Esophagus muscularis mucosa (tissue), 4 donors: ENCODE results near the gene APEX1. TPM values are rescaled to one million over a fixed set of nuclear protein-coding genes. Genes with fewer than 3 reads are reported as not detected.

Source experiments
- DNase-seq: peaks from one replicate; pipeline ENCODE4 v3.0.0-alpha.2; 2017; ENCODE audit errors: extremely low spot score
- H3K27ac ChIP-seq, 4 donors: fragments of 200-600 bp; sonication (generic); replicated peaks in 1 of 4; 1 replicate in 3 of 4; 2 replicates in 1 of 4; pipeline ENCODE4 v1.5.1; 2016 to 2019; ENCODE audit warnings: mild to moderate bottlenecking in 1 of 4
- H3K27me3 ChIP-seq, 4 donors: fragments of 200-600 bp; sonication (generic); one replicate each; pipeline versions ENCODE4 v1.5.1 to v1.6.0; 2016 to 2019
- H3K36me3 ChIP-seq, 4 donors: fragments of 200-600 bp; sonication (generic); one replicate each; pipeline ENCODE4 v1.5.1; 2016 to 2019
- H3K4me1 ChIP-seq, 4 donors: fragments of 200-600 bp; sonication (generic); one replicate each; pipeline ENCODE4 v1.5.1; 2016 to 2019
- H3K4me3 ChIP-seq, 4 donors: fragments of 200-600 bp; sonication (generic); 1 replicate in 2 of 4; 2 replicates in 2 of 4; pipeline ENCODE4 v1.5.1; 2016 to 2019; ENCODE audit warnings: mild to moderate bottlenecking in 4 of 4, moderate library complexity in 1 of 4
- H3K9me3 ChIP-seq, 4 donors: fragments of 200-600 bp; sonication (generic); 1 replicate in 3 of 4; 2 replicates in 1 of 4; pipeline ENCODE4 v1.5.1; 2016 to 2019
- EP300 ChIP-seq: sonication (generic); formaldehyde crosslinking; IDR thresholded peaks from one replicate; pipeline ENCODE4 v1.6.1; 2017; ENCODE audit warnings: antibody characterized with exemption
- POLR2A ChIP-seq: fragments of 450-650 bp; IDR thresholded peaks from one replicate; pipeline ENCODE4 v1.6.1; 2017; ENCODE audit warnings: antibody characterized with exemption, moderate library complexity, mild to moderate bottlenecking, low read depth
- POLR2AphosphoS5 ChIP-seq, 2 donors: sonication (generic); formaldehyde crosslinking; IDR thresholded peaks; one replicate each; pipeline ENCODE4 v1.6.1; 2017; ENCODE audit warnings: antibody characterized with exemption in 2 of 2
- WGBS: methylation state at CpG from one replicate; pipeline ENCODE4 v1.1.5; 2018; 5-methylcytosine and 5-hydroxymethylcytosine counted together
- intact Hi-C: fragments of 100-400 bp; cut with DNase I; formaldehyde crosslinking; loops from one replicate; pipeline ENCODE4 v1.15.1; 2023
- total RNA-seq, 4 donors: library from RNA; depleted of rRNA; stranded (reverse); fragments of >200 nt; gene quantifications; one replicate each; pipeline versions ENCODE4 v1.1.0 to v1.2.1, GENCODE V29; 2016
- TF ChIP-seq, protein P1 (sequence below), 3 experiments: fragments of 200-600 bp in 2 of 3; fragments of 450-650 bp in 1 of 3; sonication (generic) in 2 of 3; IDR thresholded peaks; one replicate each; pipeline ENCODE4 v1.5.1; 2017 to 2019; ENCODE audit warnings: antibody characterized with exemption in 3 of 3, mild to moderate bottlenecking in 2 of 3, moderate library complexity in 1 of 3

Gene APEX1
- total RNA-seq, 4 donors from 2014 or later = 101 to 105 (median 104) TPM

DNA sequence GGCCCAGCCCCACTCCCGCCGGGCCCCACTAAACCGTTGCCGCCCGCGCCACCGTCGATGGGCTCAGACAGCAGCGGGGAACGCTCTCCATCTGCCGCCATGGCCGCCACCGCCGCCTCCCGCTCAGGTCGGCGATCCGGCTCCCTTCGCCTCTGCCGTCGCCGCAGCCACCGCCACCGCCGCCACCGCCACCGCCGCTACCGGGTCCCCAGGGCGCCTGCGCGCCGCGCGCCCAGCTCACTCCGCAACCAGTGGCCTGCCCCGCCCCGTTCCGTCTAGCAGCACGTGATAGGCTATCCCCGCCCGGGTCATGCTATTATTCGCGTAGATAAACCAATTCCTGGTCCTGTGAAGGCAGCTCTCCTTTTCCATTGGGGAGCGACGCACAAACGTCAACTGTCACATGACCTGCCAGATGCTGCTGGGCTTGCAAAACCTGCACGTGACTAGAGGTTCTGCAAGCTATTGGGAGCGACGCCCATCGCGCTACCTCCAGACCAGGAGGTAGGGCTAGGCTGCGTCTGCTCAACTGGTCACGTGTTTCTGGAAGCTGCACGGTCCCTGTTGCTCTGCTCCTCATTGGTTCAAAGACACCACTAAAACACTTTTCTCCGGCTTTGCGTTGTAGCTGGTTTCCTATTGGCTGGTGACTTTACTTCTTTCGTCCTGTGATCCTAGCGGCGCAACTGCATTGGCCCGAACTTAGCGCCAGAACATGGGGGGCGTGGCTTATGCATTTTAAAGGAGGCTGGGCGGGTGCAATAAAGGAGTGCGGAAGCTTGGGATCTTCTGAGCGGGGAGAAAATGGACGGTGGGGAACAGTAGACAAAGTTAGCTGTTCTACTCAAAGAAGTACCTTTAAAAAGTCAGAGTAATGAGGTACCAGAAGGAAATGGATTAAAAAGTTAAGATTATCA lies 6.5 kb downstream of the APEX1 start, which contains the start of gene PIP4P1:
Gene PIP4P1 (minus strand): TSS at position 210 of the 917 bp plus-strand sequence. CDS start 109 bp downstream, at position 101.
- Histone ChIP-seq H3K4me1 (peaks cover 21 to 38% (median 31%) of the 10 kb centered on the region in 4 donors), H3K4me3 (peak within 1 kb of the TSS; percentile 74 to 99 (median 94)), H3K27me3 (no peaks in the 10 kb centered on the region), H3K36me3 (peaks cover 25 to 36% (median 33%) of the 10 kb centered on the region in 4 donors), H3K9me3 (no peaks in the 10 kb centered on the region), H3K27ac (peak within 1 kb of the TSS; percentile 95 to 97 (median 96))
- TF ChIP-seq EP300 = no peak
- TF ChIP-seq POLR2A = peak; percentile 85
- TF ChIP-seq POLR2AphosphoS5 (IDR thresholded peaks at IDR 0.05) = peak; percentile 91 to 98
- TF ChIP-seq, protein P1, sequence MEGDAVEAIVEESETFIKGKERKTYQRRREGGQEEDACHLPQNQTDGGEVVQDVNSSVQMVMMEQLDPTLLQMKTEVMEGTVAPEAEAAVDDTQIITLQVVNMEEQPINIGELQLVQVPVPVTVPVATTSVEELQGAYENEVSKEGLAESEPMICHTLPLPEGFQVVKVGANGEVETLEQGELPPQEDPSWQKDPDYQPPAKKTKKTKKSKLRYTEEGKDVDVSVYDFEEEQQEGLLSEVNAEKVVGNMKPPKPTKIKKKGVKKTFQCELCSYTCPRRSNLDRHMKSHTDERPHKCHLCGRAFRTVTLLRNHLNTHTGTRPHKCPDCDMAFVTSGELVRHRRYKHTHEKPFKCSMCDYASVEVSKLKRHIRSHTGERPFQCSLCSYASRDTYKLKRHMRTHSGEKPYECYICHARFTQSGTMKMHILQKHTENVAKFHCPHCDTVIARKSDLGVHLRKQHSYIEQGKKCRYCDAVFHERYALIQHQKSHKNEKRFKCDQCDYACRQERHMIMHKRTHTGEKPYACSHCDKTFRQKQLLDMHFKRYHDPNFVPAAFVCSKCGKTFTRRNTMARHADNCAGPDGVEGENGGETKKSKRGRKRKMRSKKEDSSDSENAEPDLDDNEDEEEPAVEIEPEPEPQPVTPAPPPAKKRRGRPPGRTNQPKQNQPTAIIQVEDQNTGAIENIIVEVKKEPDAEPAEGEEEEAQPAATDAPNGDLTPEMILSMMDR (IDR thresholded peaks at IDR 0.05) = peak in 1 of 3 experiments; percentile 15
- WGBS = under 1% methylated on average over 40 of the region's 67 CpGs
- intact Hi-C loops = loop anchor here (2.0 to 10.0 kb wide), 4 partner anchors 134 to 643 kb away; partner anchors contain the start of genes METTL17 and TMEM253
- peak; percentile 100 for DNase-seq

DNA sequence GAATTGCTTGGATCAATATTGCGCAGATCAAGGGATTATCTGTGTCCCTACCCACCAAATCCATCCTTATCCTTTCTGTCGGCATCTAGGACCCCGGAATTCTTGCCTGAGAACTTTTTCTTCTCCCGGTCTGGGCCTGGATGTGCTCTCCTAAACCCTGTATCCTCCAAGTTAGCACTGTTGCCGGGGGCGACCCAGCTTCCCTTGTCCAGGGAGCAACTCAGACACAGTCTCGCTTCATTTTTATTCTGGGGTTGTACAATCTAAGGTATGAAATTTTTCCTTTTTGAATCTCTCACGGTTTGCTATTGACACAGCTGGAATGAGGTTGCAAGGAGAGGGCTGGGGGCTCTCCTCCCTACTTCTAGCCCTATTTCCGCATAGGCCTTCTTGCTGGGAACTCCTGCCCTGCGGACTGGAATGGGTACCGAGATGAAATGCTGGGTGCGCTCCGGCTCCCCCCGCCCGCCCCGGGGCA lies 13.8 kb downstream of the APEX1 start:
- peaks cover 14 to 25% (median 19%) of the 10 kb centered on the region in 4 donors for H3K4me1 ChIP-seq
- DNase-seq = no peak
- H3K4me3 ChIP-seq = peak overlapping the region; percentile 67 to 89 (median 78)
- H3K9me3 ChIP-seq = no peaks in the 10 kb centered on the region
- no peaks in the 10 kb centered on the region for H3K27me3 ChIP-seq
- H3K36me3 ChIP-seq = peaks cover 0 to 16% (median 10%) of the 10 kb centered on the region in 4 donors
- intact Hi-C loops = loop anchor here (10.0 kb wide), 2 partner anchors 516 to 636 kb away; partner anchors contain the start of genes METTL17 and TMEM253
- WGBS = 22% methylated on average over 16 of the region's 16 CpGs
- TF ChIP-seq, protein P1 (IDR thresholded peaks at IDR 0.05) = no peak
- TF ChIP-seq POLR2AphosphoS5 (IDR thresholded peaks at IDR 0.05) (no peak), EP300 (no peak), POLR2A (no peak)
- H3K27ac ChIP-seq = peak overlapping the region; percentile 80 to 95 (median 88)

DNA sequence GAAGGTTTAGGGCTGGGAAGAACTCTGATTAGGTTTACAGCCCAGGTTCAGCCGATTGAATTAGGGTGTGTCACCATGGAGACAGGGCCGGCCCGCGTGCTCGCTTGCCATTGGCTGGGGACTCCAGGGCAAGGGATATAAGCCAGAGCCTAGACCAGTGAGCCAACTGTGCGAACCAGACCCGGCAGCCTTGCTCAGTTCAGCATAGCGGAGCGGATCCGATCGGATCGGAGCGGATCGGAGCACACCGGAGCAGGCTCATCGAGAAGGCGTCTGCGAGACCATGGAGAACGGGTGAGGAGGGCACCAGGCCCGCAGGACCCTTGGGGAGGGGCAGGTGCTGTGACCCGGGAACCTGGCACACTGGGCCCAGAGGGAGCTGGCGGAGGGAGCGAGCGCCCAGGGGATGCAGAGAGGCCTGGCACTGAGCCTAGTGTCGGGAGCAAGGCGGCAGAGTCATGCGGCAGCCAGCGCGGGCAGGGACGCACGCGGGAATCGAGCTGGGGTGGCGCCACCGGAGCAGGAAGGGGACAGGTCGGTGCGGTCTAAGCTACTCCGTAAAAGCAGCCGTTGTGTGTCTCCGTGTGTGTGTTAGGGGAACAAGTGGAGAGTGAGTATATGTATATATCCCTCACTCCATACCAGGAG lies 14.3 kb downstream of the APEX1 start, which contains the start of gene PNP:
Gene PNP (plus strand): TSS at position 165 of the 648 bp plus-strand sequence. CDS start 119 bp downstream, at position 284.
- no peaks in the 10 kb centered on the region for H3K27me3 ChIP-seq
- no peaks in the 10 kb centered on the region for H3K9me3 ChIP-seq
- H3K4me1 ChIP-seq = peaks cover 14 to 25% (median 19%) of the 10 kb centered on the region in 4 donors
- WGBS = 0% methylated on average over 13 of the region's 40 CpGs
- peak within 1 kb of the TSS; percentile 80 to 95 (median 88) for H3K27ac ChIP-seq
- DNase-seq = peak; percentile 96
- peak within 1 kb of the TSS; percentile 67 to 89 (median 78) for H3K4me3 ChIP-seq
- TF ChIP-seq EP300 (no peak), POLR2A (peak; percentile 86), POLR2AphosphoS5 (IDR thresholded peaks at IDR 0.05) (peak; percentile 98 to 99)
- intact Hi-C loops = loop anchor here (10.0 kb wide), 2 partner anchors 515 to 635 kb away; partner anchors contain the start of genes METTL17 and TMEM253
- H3K36me3 ChIP-seq = peaks cover 0 to 22% (median 13%) of the 10 kb centered on the region in 4 donors

GRCh38 chr14:20469890-20470602 lies 15.0 kb downstream of the APEX1 start:
- Histone ChIP-seq H3K9me3 (no peaks in the 10 kb centered on the region), H3K27ac (peak overlapping the region; percentile 80 to 95 (median 88)), H3K4me1 (peaks cover 14 to 25% (median 19%) of the 10 kb centered on the region in 4 donors), H3K27me3 (no peaks in the 10 kb centered on the region), H3K36me3 (peaks cover 0 to 29% (median 20%) of the 10 kb centered on the region in 4 donors), H3K4me3 (peak overlapping the region; percentile 67 to 89 (median 78))
- 3% methylated on average over 12 of the region's 12 CpGs for whole genome bisulfite sequencing
- no peak for DNase-seq
- peak in 1 of 2 donors; percentile 23 for TF ChIP-seq POLR2AphosphoS5 (IDR thresholded peaks at IDR 0.05)
- no peak for TF ChIP-seq EP300
- intact Hi-C loops = loop anchor here (10.0 kb wide), 2 partner anchors 515 to 635 kb away; partner anchors contain the start of genes METTL17 and TMEM253

GRCh38 chr14:20470603-20470901 lies 15.5 kb downstream of the APEX1 start:
- intact Hi-C loops = no loop called here
- Histone ChIP-seq H3K27me3 (no peaks in the 10 kb centered on the region), H3K4me3 (peak overlapping the region; percentile 67 to 89 (median 78)), H3K27ac (peak overlapping the region; percentile 80 to 95 (median 88)), H3K9me3 (no peaks in the 10 kb centered on the region), H3K4me1 (peaks cover 14 to 25% (median 19%) of the 10 kb centered on the region in 4 donors), H3K36me3 (peaks cover 0 to 34% (median 25%) of the 10 kb centered on the region in 4 donors)
- TF ChIP-seq, protein P1 (IDR thresholded peaks at IDR 0.05) = no peak
- no peak for TF ChIP-seq POLR2AphosphoS5 (IDR thresholded peaks at IDR 0.05)
- no peak for TF ChIP-seq POLR2A
- no peak for TF ChIP-seq EP300
- no peak for DNase-seq
- WGBS = 11% methylated on average over 2 of the region's 2 CpGs
